ENCODE measurements around the gene MMP28.

DNA sequence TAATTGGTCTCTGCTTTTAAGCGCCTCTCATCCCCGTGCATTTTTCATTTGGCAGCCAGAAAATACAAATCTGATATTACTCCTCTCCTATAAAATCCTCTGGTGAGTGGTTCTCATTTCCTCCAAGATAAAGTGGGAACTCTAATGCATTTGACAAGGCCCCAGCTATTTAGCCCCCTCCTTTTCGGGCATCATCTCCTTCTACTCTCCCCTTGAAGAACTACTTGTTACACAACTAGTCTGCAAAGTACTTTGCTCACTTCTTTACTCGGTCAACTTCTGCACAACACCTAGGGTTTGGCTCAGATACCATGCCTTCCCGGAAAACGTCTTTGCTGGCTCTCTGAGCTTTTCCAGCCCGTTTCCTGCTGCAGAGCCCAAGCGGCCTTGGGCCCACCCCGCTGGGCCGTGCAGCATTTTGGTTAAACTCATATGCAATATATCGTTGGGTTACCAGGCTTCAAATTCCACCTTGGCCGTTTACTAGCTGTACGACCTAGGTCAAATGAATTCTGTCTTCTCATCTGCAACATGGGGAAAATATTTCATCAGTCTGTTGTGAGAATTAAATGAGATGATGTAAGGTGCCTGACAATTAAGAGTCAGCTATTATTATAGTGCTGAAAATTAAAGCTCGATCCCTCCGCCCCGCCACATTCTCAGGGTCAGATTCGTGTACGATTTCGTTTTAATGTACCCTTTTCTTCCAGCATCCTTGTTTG lies 13.0 kb upstream of the MMP28 start:
- no peak for TF ChIP-seq POLR2A (IDR thresholded peaks at IDR 0.05)
- TF ChIP-seq, protein P1, sequence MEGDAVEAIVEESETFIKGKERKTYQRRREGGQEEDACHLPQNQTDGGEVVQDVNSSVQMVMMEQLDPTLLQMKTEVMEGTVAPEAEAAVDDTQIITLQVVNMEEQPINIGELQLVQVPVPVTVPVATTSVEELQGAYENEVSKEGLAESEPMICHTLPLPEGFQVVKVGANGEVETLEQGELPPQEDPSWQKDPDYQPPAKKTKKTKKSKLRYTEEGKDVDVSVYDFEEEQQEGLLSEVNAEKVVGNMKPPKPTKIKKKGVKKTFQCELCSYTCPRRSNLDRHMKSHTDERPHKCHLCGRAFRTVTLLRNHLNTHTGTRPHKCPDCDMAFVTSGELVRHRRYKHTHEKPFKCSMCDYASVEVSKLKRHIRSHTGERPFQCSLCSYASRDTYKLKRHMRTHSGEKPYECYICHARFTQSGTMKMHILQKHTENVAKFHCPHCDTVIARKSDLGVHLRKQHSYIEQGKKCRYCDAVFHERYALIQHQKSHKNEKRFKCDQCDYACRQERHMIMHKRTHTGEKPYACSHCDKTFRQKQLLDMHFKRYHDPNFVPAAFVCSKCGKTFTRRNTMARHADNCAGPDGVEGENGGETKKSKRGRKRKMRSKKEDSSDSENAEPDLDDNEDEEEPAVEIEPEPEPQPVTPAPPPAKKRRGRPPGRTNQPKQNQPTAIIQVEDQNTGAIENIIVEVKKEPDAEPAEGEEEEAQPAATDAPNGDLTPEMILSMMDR (IDR thresholded peaks at IDR 0.05), result no peak
- no peak for TF ChIP-seq POLR2AphosphoS5 (IDR thresholded peaks at IDR 0.05)
- TF ChIP-seq EP300 (IDR thresholded peaks at IDR 0.05; ENCODE audit: low read depth), result no peak

All from transverse colon (tissue), 4 donors.